GM19463 (cell line): ENCODE data around the gene MAPRE2.
A peak's percentile ranks its signal among the peaks of the same experiment; 100 is the strongest.

Source experiments
- ATAC-seq: cut with Tn5 transposase; IDR thresholded peaks from one replicate; pipeline ENCODE4 v1.9.1; 2021; ENCODE audit warnings: mild to moderate bottlenecking, moderate library complexity; ENCODE audit not compliant: unreplicated experiment

The MAPRE2 gene

GRCh38 chr18:35032113-35032512, 9.1 kb upstream of the MAPRE2 start:
- ATAC-seq, result no peak

- no peak for ATAC-seq
Observed at GRCh38 chr18:35038029-35038428, 3.2 kb upstream of the MAPRE2 start.

GRCh38 chr18:35038881-35039491, 2.2 kb upstream of the MAPRE2 start:
- peak; percentile 37 for ATAC-seq

- ATAC-seq, result no peak
Observed at GRCh38 chr18:35040638-35040987, 600 bp upstream of the MAPRE2 start.

GRCh38 chr18:35041815-35042387, 688 bp downstream of the MAPRE2 start:
- no peak for ATAC-seq

- ATAC-seq, result no peak
Observed at GRCh38 chr18:35042389-35043071, 1.3 kb downstream of the MAPRE2 start.

- no peak for ATAC-seq
Observed at GRCh38 chr18:35043207-35043606, 2.0 kb downstream of the MAPRE2 start.

- ATAC-seq, result no peak
Observed at GRCh38 chr18:35045121-35045520, 3.9 kb downstream of the MAPRE2 start.

- ATAC-seq, result no peak
Observed at GRCh38 chr18:35045806-35046205, 4.6 kb downstream of the MAPRE2 start.

- ATAC-seq, result no peak
Observed at GRCh38 chr18:35047697-35048292, 6.6 kb downstream of the MAPRE2 start.

GRCh38 chr18:35049111-35050027, 8.2 kb downstream of the MAPRE2 start:
- peak; percentile 18 for ATAC-seq

GRCh38 chr18:35050028-35050546, 8.9 kb downstream of the MAPRE2 start:
- ATAC-seq, result peak; percentile 32

GRCh38 chr18:35050705-35051195, 9.5 kb downstream of the MAPRE2 start:
- peak; percentile 45 for ATAC-seq

- ATAC-seq, result no peak
Observed at GRCh38 chr18:35051641-35052377, 10.6 kb downstream of the MAPRE2 start.

GRCh38 chr18:35054401-35054800, 13.2 kb downstream of the MAPRE2 start:
- ATAC-seq, result no peak

- no peak for ATAC-seq
Observed at GRCh38 chr18:35055105-35055504, 13.9 kb downstream of the MAPRE2 start.

GRCh38 chr18:35055726-35056125, 14.5 kb downstream of the MAPRE2 start:
- no peak for ATAC-seq

GRCh38 chr18:35059280-35059927, 18.2 kb downstream of the MAPRE2 start:
- ATAC-seq, result no peak

- ATAC-seq, result no peak
Observed at GRCh38 chr18:35060122-35060815, 19.1 kb downstream of the MAPRE2 start.
